Colonic mucosa (tissue), 4 donors: ENCODE data around the gene SPESP1. TPM values are rescaled to one million over a fixed set of nuclear protein-coding genes. Genes with fewer than 3 reads are reported as not detected.

Source experiments
- DNase-seq: peaks from one replicate; pipeline ENCODE4 v3.0.0-alpha.2; 2020
- H3K27ac ChIP-seq: fragments of 200-600 bp; one replicate; pipeline ENCODE4 v1.8.0; 2021
- H3K27me3 ChIP-seq: fragments of 200-600 bp; one replicate; pipeline ENCODE4 v1.8.0; 2021
- H3K36me3 ChIP-seq: fragments of 200-600 bp; one replicate; pipeline ENCODE4 v1.8.0; 2021
- H3K4me1 ChIP-seq: fragments of 200-600 bp; one replicate; pipeline ENCODE4 v1.8.0; 2021; ENCODE audit warnings: mild to moderate bottlenecking
- H3K4me3 ChIP-seq: fragments of 200-600 bp; one replicate; pipeline ENCODE4 v1.8.0; 2021
- H3K9ac ChIP-seq, 2 donors: one replicate each; pipeline ENCODE4 v1.7.0; 2013; ENCODE audit warnings: control low read depth in 2 of 2, low read depth in 2 of 2, low read length in 2 of 2
- H3K9me3 ChIP-seq: fragments of 200-600 bp; one replicate; pipeline ENCODE4 v1.8.0; 2021
- intact Hi-C: fragments of 100-400 bp; cut with DNase I; formaldehyde crosslinking; loops from one replicate; pipeline ENCODE4 v1.14.1; 2022
- total RNA-seq, 2 donors: library from RNA; stranded (reverse); fragmentation: NEBNext Ultra II Directional in 1 of 2; extraction: Animal tissue kit (Norgen Biotek cat#: 25700) in 1 of 2; gene quantifications; one replicate each; pipeline ENCODE4 v1.2.1, GENCODE V29; 2021
- TF ChIP-seq, protein P1 (sequence below): fragments of 200-600 bp; IDR thresholded peaks from one replicate; pipeline ENCODE4 v1.8.0; 2022; ENCODE audit warnings: antibody characterized with exemption, mild to moderate bottlenecking
- donor health status: healthy.
- donor health status: DM: no; HTN: no; CAD: no.
- donor health status: DM: no; HTN: no; CAD: no.

SPESP1 gene
- total RNA-seq, 2 donors from 2014 or later, result 4.2 to 5.9 TPM

GRCh38 chr15:68994981-68995761, 64.8 kb downstream of the SPESP1 start:
- Histone ChIP-seq H3K36me3 (no peaks in the 10 kb centered on the region), H3K9ac (no peak overlapping the region), H3K27me3 (no peaks in the 10 kb centered on the region), H3K4me1 (no peaks in the 10 kb centered on the region), H3K9me3 (no peaks in the 10 kb centered on the region), H3K27ac (no peak overlapping the region), H3K4me3 (no peak overlapping the region)
- DNase-seq, result no peak
- intact Hi-C loops, result no loop called here
- TF ChIP-seq, protein P1, sequence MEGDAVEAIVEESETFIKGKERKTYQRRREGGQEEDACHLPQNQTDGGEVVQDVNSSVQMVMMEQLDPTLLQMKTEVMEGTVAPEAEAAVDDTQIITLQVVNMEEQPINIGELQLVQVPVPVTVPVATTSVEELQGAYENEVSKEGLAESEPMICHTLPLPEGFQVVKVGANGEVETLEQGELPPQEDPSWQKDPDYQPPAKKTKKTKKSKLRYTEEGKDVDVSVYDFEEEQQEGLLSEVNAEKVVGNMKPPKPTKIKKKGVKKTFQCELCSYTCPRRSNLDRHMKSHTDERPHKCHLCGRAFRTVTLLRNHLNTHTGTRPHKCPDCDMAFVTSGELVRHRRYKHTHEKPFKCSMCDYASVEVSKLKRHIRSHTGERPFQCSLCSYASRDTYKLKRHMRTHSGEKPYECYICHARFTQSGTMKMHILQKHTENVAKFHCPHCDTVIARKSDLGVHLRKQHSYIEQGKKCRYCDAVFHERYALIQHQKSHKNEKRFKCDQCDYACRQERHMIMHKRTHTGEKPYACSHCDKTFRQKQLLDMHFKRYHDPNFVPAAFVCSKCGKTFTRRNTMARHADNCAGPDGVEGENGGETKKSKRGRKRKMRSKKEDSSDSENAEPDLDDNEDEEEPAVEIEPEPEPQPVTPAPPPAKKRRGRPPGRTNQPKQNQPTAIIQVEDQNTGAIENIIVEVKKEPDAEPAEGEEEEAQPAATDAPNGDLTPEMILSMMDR, result no peak

Other genes starting within 250 kb of the SPESP1 start
- 100 to 1,000 TPM; 126 to 177 TPM for gene ANP32A, start 109.6 kb upstream of the SPESP1 start, total RNA-seq
- gene NOX5, start 84.2 kb downstream of the SPESP1 start, total RNA-seq, result under 1 TPM; 0.05 to 0.17 TPM
- 10 to 100 TPM; 28.0 to 61.1 TPM for gene GLCE, start 230.1 kb downstream of the SPESP1 start, total RNA-seq